A549 (cell line): ENCODE measurements around the gene NQO2.
"Not testable (repeated sequence)": the region's sequence is repeated elsewhere in the genome, so short reads cannot be mapped to it uniquely, and the experiment has no call there.

Experiments
- EHMT2 ChIP-seq: fragments of 200-600 bp; sonication (generic); IDR thresholded peaks from 2 replicates; pipeline ENCODE4 v1.6.1; 2016; ENCODE audit warnings: antibody characterized with exemption, low read depth, mild to moderate bottlenecking, moderate library complexity
- HEYL ChIP-seq: fragments of 250-450 bp; sonication (Bioruptor Pico); IDR thresholded peaks from 2 replicates; pipeline ENCODE4 v1.8.0; 2021; ENCODE audit warnings: mild to moderate bottlenecking, moderate library complexity
- POLR2A ChIP-seq: IDR thresholded peaks from 2 replicates; pipeline ENCODE4 v1.6.1; 2012; ENCODE audit warnings: mild to moderate bottlenecking, low read length
- RCOR1 ChIP-seq: fragments of 150-350 bp; IDR thresholded peaks from 2 replicates; pipeline ENCODE4 v1.6.1; 2014; ENCODE audit warnings: antibody characterized with exemption, low read length, low read depth
- RFX5 ChIP-seq: fragments of 450-650 bp; IDR thresholded peaks from 2 replicates; pipeline ENCODE4 v1.7.1; 2014; ENCODE audit warnings: antibody characterized with exemption, mild to moderate bottlenecking, moderate library complexity
- TP53 ChIP-seq: fragments of 250-450 bp; sonication (Bioruptor Pico); IDR thresholded peaks from 2 replicates; pipeline ENCODE4 v1.5.0; 2021; ENCODE audit warnings: mild to moderate bottlenecking, moderate library complexity
- ZC3H11A ChIP-seq: fragments of 450-650 bp; IDR thresholded peaks from 2 replicates; pipeline ENCODE4 v1.6.1; 2014; ENCODE audit warnings: antibody characterized with exemption, mild to moderate bottlenecking
- ZNF302 ChIP-seq: fragments of 250-450 bp; sonication (Bioruptor Pico); IDR thresholded peaks from 2 replicates; pipeline ENCODE4 v1.9.0; 2021; ENCODE audit warnings: inconsistent platforms, mild to moderate bottlenecking, moderate library complexity
- TF ChIP-seq, protein P1 (sequence below): fragments of >200 bp; sonication (Bioruptor Twin); formaldehyde crosslinking; IDR thresholded peaks from 3 replicates; pipeline ENCODE4 v1.5.1; 2016
- TF ChIP-seq, protein P2 (sequence below): fragments of 250-450 bp; sonication (Bioruptor Pico); IDR thresholded peaks from 2 replicates; pipeline ENCODE4 v1.5.0; 2021; ENCODE audit warnings: mild to moderate bottlenecking, moderate library complexity, borderline replicate concordance
- TF ChIP-seq, protein P3 (sequence below): fragments of 250-450 bp; sonication (Bioruptor Pico); IDR thresholded peaks from 2 replicates; pipeline ENCODE4 v1.5.0; 2020; ENCODE audit warnings: low read depth, mild to moderate bottlenecking, moderate library complexity
- TF ChIP-seq, protein P4 (sequence below): IDR thresholded peaks from 2 replicates; pipeline ENCODE4 v1.6.1; 2012

DNA sequence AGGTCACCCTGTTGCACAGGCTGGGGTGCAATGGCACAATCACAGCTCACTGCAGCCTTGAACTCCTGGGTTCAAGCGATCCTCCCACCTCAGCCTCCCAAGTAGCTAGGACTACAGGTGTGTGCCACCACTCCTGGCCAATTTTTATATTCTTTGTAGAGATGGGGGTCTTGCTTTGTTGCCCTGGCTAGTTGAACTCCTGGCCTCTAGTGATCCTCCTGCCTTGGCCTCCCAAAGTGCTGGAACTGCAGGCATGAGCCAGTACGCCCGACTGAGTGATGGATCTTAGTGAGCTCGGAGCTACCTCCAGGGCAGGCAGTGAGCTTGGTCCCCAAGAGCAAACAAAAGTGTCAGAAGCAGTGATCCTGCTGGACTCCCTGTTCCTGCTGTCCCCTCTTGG, 48.3 kb downstream of the NQO2 start:
- not testable (repeated sequence) for TF ChIP-seq ZNF302 (CRISPR knock-in tag); EHMT2; ZC3H11A; POLR2A; RCOR1; RFX5; TP53; HEYL (CRISPR knock-in tag)
- TF ChIP-seq, protein P1, sequence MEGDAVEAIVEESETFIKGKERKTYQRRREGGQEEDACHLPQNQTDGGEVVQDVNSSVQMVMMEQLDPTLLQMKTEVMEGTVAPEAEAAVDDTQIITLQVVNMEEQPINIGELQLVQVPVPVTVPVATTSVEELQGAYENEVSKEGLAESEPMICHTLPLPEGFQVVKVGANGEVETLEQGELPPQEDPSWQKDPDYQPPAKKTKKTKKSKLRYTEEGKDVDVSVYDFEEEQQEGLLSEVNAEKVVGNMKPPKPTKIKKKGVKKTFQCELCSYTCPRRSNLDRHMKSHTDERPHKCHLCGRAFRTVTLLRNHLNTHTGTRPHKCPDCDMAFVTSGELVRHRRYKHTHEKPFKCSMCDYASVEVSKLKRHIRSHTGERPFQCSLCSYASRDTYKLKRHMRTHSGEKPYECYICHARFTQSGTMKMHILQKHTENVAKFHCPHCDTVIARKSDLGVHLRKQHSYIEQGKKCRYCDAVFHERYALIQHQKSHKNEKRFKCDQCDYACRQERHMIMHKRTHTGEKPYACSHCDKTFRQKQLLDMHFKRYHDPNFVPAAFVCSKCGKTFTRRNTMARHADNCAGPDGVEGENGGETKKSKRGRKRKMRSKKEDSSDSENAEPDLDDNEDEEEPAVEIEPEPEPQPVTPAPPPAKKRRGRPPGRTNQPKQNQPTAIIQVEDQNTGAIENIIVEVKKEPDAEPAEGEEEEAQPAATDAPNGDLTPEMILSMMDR, result not testable (repeated sequence)
- TF ChIP-seq, protein P2, sequence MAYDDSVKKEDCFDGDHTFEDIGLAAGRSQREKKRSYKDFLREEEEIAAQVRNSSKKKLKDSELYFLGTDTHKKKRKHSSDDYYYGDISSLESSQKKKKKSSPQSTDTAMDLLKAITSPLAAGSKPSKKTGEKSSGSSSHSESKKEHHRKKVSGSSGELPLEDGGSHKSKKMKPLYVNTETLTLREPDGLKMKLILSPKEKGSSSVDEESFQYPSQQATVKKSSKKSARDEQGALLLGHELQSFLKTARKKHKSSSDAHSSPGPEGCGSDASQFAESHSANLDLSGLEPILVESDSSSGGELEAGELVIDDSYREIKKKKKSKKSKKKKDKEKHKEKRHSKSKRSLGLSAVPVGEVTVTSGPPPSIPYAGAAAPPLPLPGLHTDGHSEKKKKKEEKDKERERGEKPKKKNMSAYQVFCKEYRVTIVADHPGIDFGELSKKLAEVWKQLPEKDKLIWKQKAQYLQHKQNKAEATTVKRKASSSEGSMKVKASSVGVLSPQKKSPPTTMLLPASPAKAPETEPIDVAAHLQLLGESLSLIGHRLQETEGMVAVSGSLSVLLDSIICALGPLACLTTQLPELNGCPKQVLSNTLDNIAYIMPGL (CRISPR knock-in tag), result not testable (repeated sequence)
- TF ChIP-seq, protein P3, sequence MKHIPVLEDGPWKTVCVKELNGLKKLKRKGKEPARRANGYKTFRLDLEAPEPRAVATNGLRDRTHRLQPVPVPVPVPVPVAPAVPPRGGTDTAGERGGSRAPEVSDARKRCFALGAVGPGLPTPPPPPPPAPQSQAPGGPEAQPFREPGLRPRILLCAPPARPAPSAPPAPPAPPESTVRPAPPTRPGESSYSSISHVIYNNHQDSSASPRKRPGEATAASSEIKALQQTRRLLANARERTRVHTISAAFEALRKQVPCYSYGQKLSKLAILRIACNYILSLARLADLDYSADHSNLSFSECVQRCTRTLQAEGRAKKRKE, result not testable (repeated sequence)
- TF ChIP-seq, protein P4, sequence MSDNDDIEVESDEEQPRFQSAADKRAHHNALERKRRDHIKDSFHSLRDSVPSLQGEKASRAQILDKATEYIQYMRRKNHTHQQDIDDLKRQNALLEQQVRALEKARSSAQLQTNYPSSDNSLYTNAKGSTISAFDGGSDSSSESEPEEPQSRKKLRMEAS, result not testable (repeated sequence)
